HepG2 (cell line): Measurements from ENCODE around the gene HSPE1. TPM values are rescaled to one million over a fixed set of nuclear protein-coding genes. Genes with fewer than 3 reads are reported as not detected.
A peak's percentile ranks its signal among the peaks of the same experiment; 100 is the strongest.

Experiments used
- ADNP ChIP-seq: sonication (generic); formaldehyde crosslinking; IDR thresholded peaks from 2 replicates; pipeline ENCODE4 v1.4.0; 2020; ENCODE audit warnings: missing genetic modification reagents
- BCLAF1 ChIP-seq: fragments of 450-650 bp; IDR thresholded peaks from 2 replicates; pipeline ENCODE4 v1.6.1; 2017; ENCODE audit warnings: mild to moderate bottlenecking
- CBX5 ChIP-seq: sonication (generic); formaldehyde crosslinking; IDR thresholded peaks from 2 replicates; pipeline ENCODE4 v1.4.0; 2020; ENCODE audit warnings: missing genetic modification reagents, borderline replicate concordance
- FIP1L1 ChIP-seq: fragments of 200-400 bp; formaldehyde crosslinking; IDR thresholded peaks from 2 replicates; pipeline ENCODE4 v1.6.1; 2018; ENCODE audit warnings: low read depth, mild to moderate bottlenecking, low read length, moderate library complexity, borderline replicate concordance; ENCODE audit not compliant: insufficient read depth
- FLYWCH1 ChIP-seq: sonication (generic); formaldehyde crosslinking; IDR thresholded peaks from 2 replicates; pipeline ENCODE4 v1.8.1; 2023; ENCODE audit warnings: mild to moderate bottlenecking, missing genetic modification reagents
- GATAD1 ChIP-seq: IDR thresholded peaks from 2 replicates; pipeline ENCODE4 v1.6.1; 2016; ENCODE audit warnings: missing genetic modification reagents, missing compliant biosample characterization
- GTF2F1 ChIP-seq: fragments of 150-350 bp; IDR thresholded peaks from 2 replicates; pipeline ENCODE4 v1.6.1; 2014; ENCODE audit warnings: low read length
- ISX ChIP-seq: sonication (generic); formaldehyde crosslinking; conservative IDR thresholded peaks from 2 replicates; pipeline ENCODE4 v1.5.0; 2020; ENCODE audit warnings: missing genetic modification reagents
- KDM2A ChIP-seq: sonication (generic); formaldehyde crosslinking; IDR thresholded peaks from 2 replicates; pipeline ENCODE4 v1.4.0; 2020; ENCODE audit warnings: low read depth, missing genetic modification reagents, borderline replicate concordance
- KLF16 ChIP-seq, 2 experiments: sonication (generic) in 1 of 2; formaldehyde crosslinking in 1 of 2; IDR thresholded peaks; 2 replicates each; pipeline versions ENCODE4 v1.6.1 to v1.8.0; 2016 to 2023; ENCODE audit warnings: missing genetic modification reagents in 2 of 2, missing compliant biosample characterization in 1 of 2
- RXRB ChIP-seq: IDR thresholded peaks from 2 replicates; pipeline ENCODE4 v1.6.1; 2016; ENCODE audit warnings: borderline replicate concordance, missing genetic modification reagents, missing compliant biosample characterization
- SSRP1 ChIP-seq: IDR thresholded peaks from 2 replicates; pipeline ENCODE4 v1.6.1; 2016; ENCODE audit warnings: control low read depth
- TCF7 ChIP-seq: sonication (generic); IDR thresholded peaks from 2 replicates; pipeline ENCODE4 v1.6.1; 2016; ENCODE audit warnings: antibody characterized with exemption, low read depth
- THRA ChIP-seq: sonication (generic); formaldehyde crosslinking; IDR thresholded peaks from 2 replicates; pipeline ENCODE4 v1.4.0; 2020; ENCODE audit warnings: missing genetic modification reagents, borderline replicate concordance
- ZNF446 ChIP-seq: sonication (generic); formaldehyde crosslinking; IDR thresholded peaks from 2 replicates; pipeline ENCODE4 v1.5.0; 2020; ENCODE audit warnings: mild to moderate bottlenecking, missing genetic modification reagents
- ZNF547 ChIP-seq: sonication (generic); formaldehyde crosslinking; IDR thresholded peaks from 2 replicates; pipeline ENCODE4 v1.5.1; 2020; ENCODE audit warnings: mild to moderate bottlenecking, missing genetic modification reagents
- ZNF768 ChIP-seq: sonication (generic); formaldehyde crosslinking; IDR thresholded peaks from 2 replicates; pipeline ENCODE4 v1.4.0; 2020; ENCODE audit warnings: missing genetic modification reagents
- ZSCAN12 ChIP-seq: sonication (generic); formaldehyde crosslinking; IDR thresholded peaks from 2 replicates; pipeline ENCODE4 v1.9.0; 2021; ENCODE audit warnings: mild to moderate bottlenecking, missing genetic modification reagents
- polyA plus RNA-seq, 8 experiments: library from polyadenylated mRNA; depleted of rRNA in 3 of 8; stranded (reverse) in 7 of 8; unstranded in 1 of 8; fragments of >200 nt; fragmentation: Illumina TruSeq in 4 of 8; extraction: Trizol in 4 of 8; gene quantifications; 2 replicates each; pipeline versions ENCODE4 v1.2.1 to v1.2.3, GENCODE V29; 2011 to 2016; ENCODE audit warnings: low read depth in 4 of 8, missing spikeins in 1 of 8, mixed read lengths in 1 of 8; ENCODE audit not compliant: insufficient read depth in 1 of 8
- total RNA-seq, 5 experiments: library from RNA; depleted of rRNA; stranded (reverse); fragments of >200 nt; fragmentation: Illumina TruSeq; extraction: Trizol; gene quantifications; 2 replicates each; pipeline ENCODE4 v1.2.3, GENCODE V29; 2016; ENCODE audit warnings: low read depth in 1 of 5

HSPE1 gene
- total and polyA plus RNA-seq, 2 of the 13 experiments (the other 11 are each of a cell fraction or from before 2014, with no cell fraction given): 244 to 823 TPM

GRCh38 chr2:197500503-197501131 lies 438 bp downstream of the HSPE1 start (continued):
- TF ChIP-seq ZNF547 (CRISPR knock-in tag) (no peak), GTF2F1 (no peak), ISX (CRISPR knock-in tag) (0 out of 2 replicates have a peak, but pooled peaks have one; percentile 34), THRA (CRISPR knock-in tag) (0 out of 2 replicates have a peak, but pooled peaks have one; percentile 13), GATAD1 (CRISPR knock-in tag) (no peak), RXRB (0 out of 2 replicates have a peak, but pooled peaks have one; percentile 0), FLYWCH1 (CRISPR knock-in tag) (peak; percentile 68; the same call in 1 of the 2 replicates), BCLAF1 (no peak), FIP1L1 (no peak), KDM2A (no peak), ZNF768 (CRISPR knock-in tag) (peak; percentile 62; the same call in 1 of the 2 replicates), ZSCAN12 (CRISPR knock-in tag) (0 out of 2 replicates have a peak, but pooled peaks have one; percentile 54), ZNF446 (0 out of 2 replicates have a peak, but pooled peaks have one; percentile 33), KLF16 (CRISPR knock-in tag; IDR thresholded peaks at IDR 0.05) (0 out of 4 replicates have a peak, but pooled peaks of 1 of the 2 experiments have one; percentile 55), CBX5 (no peak), TCF7 (0 out of 2 replicates have a peak, but pooled peaks have one; percentile 4), SSRP1 (no peak), ADNP (CRISPR knock-in tag) (0 out of 2 replicates have a peak, but pooled peaks have one; percentile 30)
